Measurements from ENCODE around the gene RRAGD. TPM values are rescaled to one million over a fixed set of nuclear protein-coding genes. Genes with fewer than 3 reads are reported as not detected.

Gene RRAGD
- total and polyA plus RNA-seq, 2 donors from 2014 or later, result 31.5 to 51.6 TPM

GRCh38 chr6:89360415-89360999 lies 51.6 kb downstream of the RRAGD start:
- FAIRE-seq (no peak), DNase-seq (no peak)
- no peak for TF ChIP-seq CTCF (IDR thresholded peaks at IDR 0.05; ENCODE audit: borderline replicate concordance, extremely low read depth, insufficient read depth)
- H3K9me3 ChIP-seq (ENCODE audit: control insufficient read depth in 2 of 3, insufficient read depth in 1 of 3, low read length in 3 of 3), result no peaks in the 10 kb centered on the region
- H3K9ac ChIP-seq (ENCODE audit: low read length in 3 of 3), result no peak overlapping the region
- H3K36me3 ChIP-seq (ENCODE audit: control insufficient read depth in 2 of 3, insufficient read depth in 3 of 3, low read length in 3 of 3), result no peaks in the 10 kb centered on the region
- H3K4me1 ChIP-seq (ENCODE audit: control insufficient read depth in 2 of 3, insufficient read depth in 2 of 3, low read depth in 1 of 3, low read length in 3 of 3), result no peaks in the 10 kb centered on the region
- intact Hi-C loops (cut with DNase I), result loop anchor here (10.0 kb wide), 1 partner anchor 226 kb away; no protein-coding TSS in a partner anchor
- no peak overlapping the region for H3K27ac ChIP-seq (ENCODE audit: low read depth in 2 of 2, low read length in 2 of 2)
- H3K4me3 ChIP-seq (ENCODE audit: low read length in 3 of 3), result no peak overlapping the region
- H3K27me3 ChIP-seq (ENCODE audit: control insufficient read depth, insufficient read depth, low read length), result no peaks in the 10 kb centered on the region

- Histone ChIP-seq H3K4me3 (ENCODE audit: low read length in 3 of 3) (no peak overlapping the region), H3K4me1 (ENCODE audit: control insufficient read depth in 2 of 3, insufficient read depth in 2 of 3, low read depth in 1 of 3, low read length in 3 of 3) (no peaks in the 10 kb centered on the region), H3K9me3 (ENCODE audit: control insufficient read depth in 2 of 3, insufficient read depth in 1 of 3, low read length in 3 of 3) (no peaks in the 10 kb centered on the region), H3K36me3 (ENCODE audit: control insufficient read depth in 2 of 3, insufficient read depth in 3 of 3, low read length in 3 of 3) (no peaks in the 10 kb centered on the region), H3K9ac (ENCODE audit: low read length in 3 of 3) (no peak overlapping the region), H3K27ac (ENCODE audit: low read depth in 2 of 2, low read length in 2 of 2) (no peak overlapping the region), H3K27me3 (ENCODE audit: control insufficient read depth, insufficient read depth, low read length) (no peaks in the 10 kb centered on the region)
- no peak for TF ChIP-seq CTCF (IDR thresholded peaks at IDR 0.05; ENCODE audit: borderline replicate concordance, extremely low read depth, insufficient read depth)
- DNase-seq (no peak), FAIRE-seq (no peak)
- intact Hi-C loops (cut with DNase I), result no loop called here
These were observed 52.5 kb downstream of the RRAGD start for GRCh38 chr6:89359561-89359960.

DNA sequence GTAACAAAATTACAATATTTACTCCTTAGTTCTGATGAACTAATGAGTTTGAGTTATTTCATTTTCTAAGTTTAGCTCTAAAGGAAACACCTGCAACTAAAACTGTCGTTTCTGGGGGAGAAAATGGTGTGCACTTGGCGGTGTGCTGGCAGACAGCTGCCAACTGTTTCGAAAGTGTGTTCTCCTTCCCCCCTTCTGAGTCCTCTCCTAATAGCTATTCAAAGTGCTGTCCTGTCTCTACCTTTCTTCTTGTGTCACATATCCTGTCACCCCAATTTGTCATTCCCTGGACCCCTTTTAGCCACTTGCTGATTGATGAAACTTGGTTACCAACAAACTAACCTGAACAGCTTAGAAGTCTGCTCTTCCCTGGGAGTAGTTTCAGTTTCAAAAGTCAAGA lies 54.7 kb downstream of the RRAGD start:
- intact Hi-C loops (cut with DNase I), result no loop called here
- Histone ChIP-seq H3K27me3 (ENCODE audit: control insufficient read depth, insufficient read depth, low read length) (no peaks in the 10 kb centered on the region), H3K4me3 (ENCODE audit: low read length in 3 of 3) (peak overlapping the region; percentile 22 to 42 (median 37)), H3K9ac (ENCODE audit: low read length in 3 of 3) (no peak overlapping the region), H3K27ac (ENCODE audit: low read depth in 2 of 2, low read length in 2 of 2) (no peak overlapping the region), H3K36me3 (ENCODE audit: control insufficient read depth in 2 of 3, insufficient read depth in 3 of 3, low read length in 3 of 3) (no peaks in the 10 kb centered on the region), H3K4me1 (ENCODE audit: control insufficient read depth in 2 of 3, insufficient read depth in 2 of 3, low read depth in 1 of 3, low read length in 3 of 3) (no peaks in the 10 kb centered on the region), H3K9me3 (ENCODE audit: control insufficient read depth in 2 of 3, insufficient read depth in 1 of 3, low read length in 3 of 3) (no peaks in the 10 kb centered on the region)
- DNase-seq (no peak), FAIRE-seq (no peak)
- no peak for TF ChIP-seq CTCF (IDR thresholded peaks at IDR 0.05; ENCODE audit: borderline replicate concordance, extremely low read depth, insufficient read depth)

All from kidney (tissue), 14 donors.